ENCODE data around the gene ZRANB2.

ZRANB2 gene

GRCh38 chr1:71072273-71072672, 8.6 kb downstream of the ZRANB2 start:
- intact Hi-C loops (cut with DNase I) = no loop called here

GRCh38 chr1:71071720-71072119, 9.1 kb downstream of the ZRANB2 start:
- intact Hi-C loops (cut with DNase I) = no loop called here
- DNase-seq = no peak

More at GRCh38 chr1:71072273-71072672, 8.6 kb downstream of the ZRANB2 start:
- no peak for DNase-seq

- DNase-seq = no peak
- intact Hi-C loops (cut with DNase I) = no loop called here
Observed at GRCh38 chr1:71068325-71069240, 12.3 kb downstream of the ZRANB2 start.

GRCh38 chr1:71054791-71055190, 26.0 kb downstream of the ZRANB2 start:
- intact Hi-C loops (cut with DNase I) = no loop called here
- peak in 1 of 10 donors; percentile 60 for DNase-seq

- peak in 2 of 10 donors; percentile 77 to 85 for DNase-seq
- intact Hi-C loops (cut with DNase I) = no loop called here
Observed at GRCh38 chr1:71054281-71054731, 26.5 kb downstream of the ZRANB2 start.

- intact Hi-C loops (cut with DNase I) = no loop called here
- peak in 2 of 10 donors; percentile 42 to 77 for DNase-seq
Observed at GRCh38 chr1:71053758-71054157, 27.1 kb downstream of the ZRANB2 start.

- intact Hi-C loops (cut with DNase I) = no loop called here
- no peak for DNase-seq
Observed at GRCh38 chr1:71053146-71053545, 27.7 kb downstream of the ZRANB2 start.

- intact Hi-C loops (cut with DNase I) = loop anchor here (2.0 kb wide), 2 partner anchors 365 to 521 kb away; no protein-coding TSS in a partner anchor
- DNase-seq = no peak
Observed at GRCh38 chr1:71049951-71050598, 30.8 kb downstream of the ZRANB2 start.

- peak in 3 of 10 donors; percentile 76 to 83 (median 79) for DNase-seq
- intact Hi-C loops (cut with DNase I) = loop anchor here (2.0 kb wide), 1 partner anchor 363 kb away; no protein-coding TSS in a partner anchor
Observed at GRCh38 chr1:71047635-71048607, 32.9 kb downstream of the ZRANB2 start, which contains the start of gene PTGER3. Gene PTGER3 (minus strand): TSS chr1:71047816. CDS start chr1:71047577, 239 bp downstream.

GRCh38 chr1:71046891-71047634, 33.8 kb downstream of the ZRANB2 start:
- peak in 3 of 10 donors; percentile 66 to 81 (median 73) for DNase-seq
- intact Hi-C loops (cut with DNase I) = no loop called here

- peak in 1 of 10 donors; percentile 32 for DNase-seq
- intact Hi-C loops (cut with DNase I) = no loop called here
Observed at GRCh38 chr1:71045463-71046028, 35.3 kb downstream of the ZRANB2 start.

- DNase-seq = no peak
- intact Hi-C loops (cut with DNase I) = no loop called here
Observed at GRCh38 chr1:71044833-71045232, 36.0 kb downstream of the ZRANB2 start.

GRCh38 chr1:71043065-71043464, 37.8 kb downstream of the ZRANB2 start:
- no peak for DNase-seq
- intact Hi-C loops (cut with DNase I) = no loop called here

- intact Hi-C loops (cut with DNase I) = no loop called here
Observed at GRCh38 chr1:71041806-71042205, 39.0 kb downstream of the ZRANB2 start.

GRCh38 chr1:71039661-71040262, 41.1 kb downstream of the ZRANB2 start:
- intact Hi-C loops (cut with DNase I) = no loop called here
- DNase-seq = no peak

More at GRCh38 chr1:71041806-71042205, 39.0 kb downstream of the ZRANB2 start:
- DNase-seq = no peak

GRCh38 chr1:71038942-71039341, 41.9 kb downstream of the ZRANB2 start:
- intact Hi-C loops (cut with DNase I) = no loop called here
- DNase-seq = no peak

- intact Hi-C loops (cut with DNase I) = no loop called here
- DNase-seq = no peak
Observed at GRCh38 chr1:71037829-71038620, 42.8 kb downstream of the ZRANB2 start.

- intact Hi-C loops (cut with DNase I) = no loop called here
- DNase-seq = no peak
Observed at GRCh38 chr1:71037066-71037465, 43.8 kb downstream of the ZRANB2 start.
